Activated CD8-positive, alpha-beta T cell treated with anti-CD3 and anti-CD28 coated beads for 36 hours (primary cell): ENCODE measurements around the gene ADAM33. TPM values are rescaled to one million over a fixed set of nuclear protein-coding genes. Genes with fewer than 3 reads are reported as not detected.

Experiments used
- ATAC-seq: fragments of 200-7000 bp; cut with Tn5 transposase; one replicate; pipeline ENCODE4 v1.10.0; 2021; ENCODE audit warnings: mild to moderate bottlenecking, moderate library complexity
- CTCF ChIA-PET: fragments of 350-600 bp; sonication (Branson Sonifier 250); formaldehyde crosslinking; loops from one replicate; lab custom pipeline; 2021; ENCODE audit warnings: antibody characterized with exemption; lab: Charles Lee
- POLR2A ChIA-PET: fragments of 350-600 bp; sonication (Branson Sonifier 250); formaldehyde crosslinking; loops from one replicate; lab custom pipeline; 2021; ENCODE audit warnings: antibody characterized with exemption; lab: Charles Lee
- DNase-seq: peaks from one replicate; pipeline ENCODE4 v3.0.0-alpha.2; 2020
- H3K27ac Mint-ChIP-seq: one replicate; pipeline ENCODE4 v1.8.0; 2021; ENCODE audit warnings: mild to moderate bottlenecking, mixed read lengths
- H3K27me3 Mint-ChIP-seq: one replicate; pipeline ENCODE4 v1.8.0; 2021; ENCODE audit warnings: mixed read lengths
- H3K36me3 Mint-ChIP-seq: one replicate; pipeline ENCODE4 v1.8.0; 2021; ENCODE audit warnings: low read depth, mixed read lengths
- H3K4me1 Mint-ChIP-seq: one replicate; pipeline ENCODE4 v1.8.0; 2021; ENCODE audit warnings: low read depth, mixed read lengths
- H3K4me3 Mint-ChIP-seq: one replicate; pipeline ENCODE4 v1.8.0; 2021; ENCODE audit warnings: mild to moderate bottlenecking, moderate library complexity, mixed read lengths
- H3K9me3 Mint-ChIP-seq: one replicate; pipeline ENCODE4 v1.8.0; 2021; ENCODE audit warnings: mixed read lengths
- CTCF ChIP-seq: fragments of 200-600 bp; IDR thresholded peaks from one replicate; pipeline ENCODE4 v1.8.0; 2022; ENCODE audit warnings: antibody characterized with exemption, mild to moderate bottlenecking
- intact Hi-C: fragments of 100-400 bp; cut with micrococcal nuclease; formaldehyde crosslinking; loops from one replicate; pipeline ENCODE4 v1.10.0; 2022
- total RNA-seq, 2 experiments: library from RNA; stranded (reverse); gene quantifications; one replicate each; pipeline ENCODE4 v1.2.3, GENCODE V29; 2021

Gene ADAM33
- total RNA-seq, 2 experiments from 2014 or later, result not detected

- Mint-ChIP-seq H3K36me3 (no peaks in the 10 kb centered on the region), H3K9me3 (no peaks in the 10 kb centered on the region), H3K4me1 (peaks cover 26% of the 10 kb centered on the region), H3K27ac (no peak overlapping the region), H3K27me3 (peaks cover 30% of the 10 kb centered on the region), H3K4me3 (no peak overlapping the region)
- TF ChIP-seq CTCF, result no peak
- ATAC-seq, result no peak
- intact Hi-C loops, result no loop called here
- ChIA-PET POLR2A (no interaction called here), CTCF (interaction anchor here (1.1 to 3.6 kb wide), 3 partner anchors 10 to 101 kb away, joined by 3 to 31 read pairs (median 7); no protein-coding TSS in a partner anchor)
- DNase-seq, result no peak
Measured at GRCh38 chr20:3667434-3668037, 14.3 kb downstream of the ADAM33 start.

- H3K27ac Mint-ChIP-seq, result no peak overlapping the region
- ATAC-seq (no peak), DNase-seq (no peak)
- TF ChIP-seq CTCF, result no peak
- ChIA-PET CTCF (interaction anchor here (0.6 kb wide), 1 partner anchor 440 kb away, joined by 3 read pairs; no protein-coding TSS in a partner anchor), POLR2A (no interaction called here)
- H3K9me3 Mint-ChIP-seq, result no peaks in the 10 kb centered on the region
- H3K4me1 Mint-ChIP-seq, result peaks cover 30% of the 10 kb centered on the region
- intact Hi-C loops, result no loop called here
- peaks cover 40% of the 10 kb centered on the region for H3K27me3 Mint-ChIP-seq
- no peak overlapping the region for H3K4me3 Mint-ChIP-seq
- H3K36me3 Mint-ChIP-seq, result no peaks in the 10 kb centered on the region
Measured at GRCh38 chr20:3663858-3664257, 18.0 kb downstream of the ADAM33 start.

GRCh38 chr20:3663031-3663701, 18.6 kb downstream of the ADAM33 start, which contains the start of gene GFRA4:
TSS of gene GFRA4 (minus strand) at chr20:3663399. CDS start at chr20:3663399, 0 bp downstream.
- intact Hi-C loops, result no loop called here
- CTCF ChIA-PET, result interaction anchor here (0.6 kb wide), 1 partner anchor 440 kb away, joined by 3 read pairs; no protein-coding TSS in a partner anchor
- peaks cover 42% of the 10 kb centered on the region for H3K27me3 Mint-ChIP-seq
- H3K4me1 Mint-ChIP-seq, result peaks cover 32% of the 10 kb centered on the region
- H3K27ac Mint-ChIP-seq, result no peak within 1 kb of the TSS
- no peak for DNase-seq
- H3K4me3 Mint-ChIP-seq, result no peak within 1 kb of the TSS
- no peaks in the 10 kb centered on the region for H3K9me3 Mint-ChIP-seq
- ATAC-seq, result no peak
- no peaks in the 10 kb centered on the region for H3K36me3 Mint-ChIP-seq
- TF ChIP-seq CTCF, result no peak
- POLR2A ChIA-PET, result no interaction called here

- Mint-ChIP-seq H3K36me3 (no peaks in the 10 kb centered on the region), H3K27me3 (peaks cover 41% of the 10 kb centered on the region), H3K9me3 (no peaks in the 10 kb centered on the region), H3K4me1 (peaks cover 28% of the 10 kb centered on the region), H3K4me3 (no peak overlapping the region), H3K27ac (no peak overlapping the region)
- ChIA-PET CTCF (interaction anchor here (1.0 to 1.4 kb wide), 2 partner anchors 38 to 49 kb away, joined by 3 read pairs; no protein-coding TSS in a partner anchor), POLR2A (interaction anchor here (0.9 kb wide), 1 partner anchor 10 kb away, joined by 3 read pairs; no protein-coding TSS in a partner anchor)
- DNase-seq (no peak), ATAC-seq (no peak)
- TF ChIP-seq CTCF, result no peak
- intact Hi-C loops, result no loop called here
Measured at GRCh38 chr20:3661814-3662665, 19.8 kb downstream of the ADAM33 start.
